C4-2B (cell line): ENCODE measurements around the gene PKD1L1.

Experiments used
- ZFX ChIP-seq: fragments of 450-650 bp; IDR thresholded peaks from 2 replicates; pipeline ENCODE4 v1.6.1; 2017
- TF ChIP-seq, protein P1 (sequence below): fragments of 450-650 bp; conservative IDR thresholded peaks from 2 replicates; pipeline ENCODE4 v1.5.1; 2017; ENCODE audit warnings: mild to moderate bottlenecking

DNA sequence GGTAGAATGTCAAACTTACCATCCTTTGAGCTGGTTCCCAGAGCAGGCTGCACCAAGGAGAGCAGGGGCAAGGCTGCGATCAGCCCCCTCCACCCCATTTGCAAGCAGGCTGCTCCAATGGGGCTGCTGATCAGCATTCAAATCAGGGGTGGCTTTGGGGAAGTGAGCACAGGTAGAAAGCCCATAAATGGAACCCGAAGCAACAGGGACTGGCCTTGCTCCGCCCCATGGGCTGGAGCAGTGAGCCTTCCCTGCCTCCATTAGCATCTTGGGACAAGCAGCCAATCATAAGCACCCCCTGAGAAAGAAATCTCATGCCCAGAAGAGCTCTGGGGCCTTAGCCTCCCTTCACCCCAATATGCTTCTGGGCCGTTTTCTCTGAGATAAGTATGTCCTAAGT is 4.0 kb upstream of the PKD1L1 start:
- TF ChIP-seq, protein P1, sequence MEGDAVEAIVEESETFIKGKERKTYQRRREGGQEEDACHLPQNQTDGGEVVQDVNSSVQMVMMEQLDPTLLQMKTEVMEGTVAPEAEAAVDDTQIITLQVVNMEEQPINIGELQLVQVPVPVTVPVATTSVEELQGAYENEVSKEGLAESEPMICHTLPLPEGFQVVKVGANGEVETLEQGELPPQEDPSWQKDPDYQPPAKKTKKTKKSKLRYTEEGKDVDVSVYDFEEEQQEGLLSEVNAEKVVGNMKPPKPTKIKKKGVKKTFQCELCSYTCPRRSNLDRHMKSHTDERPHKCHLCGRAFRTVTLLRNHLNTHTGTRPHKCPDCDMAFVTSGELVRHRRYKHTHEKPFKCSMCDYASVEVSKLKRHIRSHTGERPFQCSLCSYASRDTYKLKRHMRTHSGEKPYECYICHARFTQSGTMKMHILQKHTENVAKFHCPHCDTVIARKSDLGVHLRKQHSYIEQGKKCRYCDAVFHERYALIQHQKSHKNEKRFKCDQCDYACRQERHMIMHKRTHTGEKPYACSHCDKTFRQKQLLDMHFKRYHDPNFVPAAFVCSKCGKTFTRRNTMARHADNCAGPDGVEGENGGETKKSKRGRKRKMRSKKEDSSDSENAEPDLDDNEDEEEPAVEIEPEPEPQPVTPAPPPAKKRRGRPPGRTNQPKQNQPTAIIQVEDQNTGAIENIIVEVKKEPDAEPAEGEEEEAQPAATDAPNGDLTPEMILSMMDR: no peak
- no peak for TF ChIP-seq ZFX
